IMR-90 (cell line): ENCODE data around the gene CRNN. TPM values are rescaled to one million over a fixed set of nuclear protein-coding genes. Genes with fewer than 3 reads are reported as not detected.

Source experiments
- ATAC-seq: fragments of 200-7000 bp; cut with Tn5 transposase; 2 replicates; pipeline ENCODE4 v1.9.1; 2020; ENCODE audit warnings: low read depth, mild to moderate bottlenecking, moderate library complexity
- BruUV-seq: library from RNA; stranded (reverse); fragments of 400-500 nt; replicated peaks from 2 replicates; lab custom pipeline; 2021; lab: Mats Ljungman, UMichigan
- CTCF ChIA-PET: fragments of 300-600 bp; formaldehyde crosslinking; extraction: SDS; loops from one replicate; lab custom pipeline; 2021; ENCODE audit warnings: antibody characterized with exemption; lab: Yijun Ruan, JAX
- POLR2A ChIA-PET: fragments of 300-600 bp; sonication (Branson Sonifier 250); formaldehyde crosslinking; loops from one replicate; lab custom pipeline; 2022; ENCODE audit warnings: antibody characterized with exemption; ENCODE audit not compliant: unreplicated experiment; lab: Charles Lee
- DNase-seq: peaks from one replicate; pipeline ENCODE4 v3.0.0; 2013
- H2AFZ ChIP-seq: replicated peaks from 2 replicates; pipeline ENCODE3; 2013; ENCODE audit warnings: low read length, mild to moderate bottlenecking; ENCODE audit not compliant: poor library complexity
- H2AK5ac ChIP-seq: 2 replicates; pipeline ENCODE4 v1.6.1; 2013; ENCODE audit warnings: low read depth, low read length, inconsistent platforms
- H2AK9ac ChIP-seq: replicated peaks from 2 replicates; pipeline ENCODE3; 2013; ENCODE audit warnings: mild to moderate bottlenecking, low read depth, low read length, moderate library complexity; ENCODE audit not compliant: poor library complexity
- H2BK120ac ChIP-seq: 2 replicates; pipeline ENCODE4 v1.6.1; 2013; ENCODE audit warnings: low read depth, low read length, inconsistent platforms
- H2BK15ac ChIP-seq: 3 replicates; pipeline ENCODE4 v1.6.1; 2013; ENCODE audit warnings: low read depth, low read length, inconsistent platforms
- H2BK20ac ChIP-seq: 2 replicates; pipeline ENCODE4 v1.6.1; 2013; ENCODE audit warnings: low read depth, mild to moderate bottlenecking, inconsistent platforms, low read length, moderate library complexity
- H2BK5ac ChIP-seq: 2 replicates; pipeline ENCODE4 v1.6.1; 2013; ENCODE audit warnings: mild to moderate bottlenecking, low read depth, low read length, inconsistent platforms; ENCODE audit not compliant: poor library complexity, severe bottlenecking
- H3K14ac ChIP-seq: replicated peaks from 2 replicates; pipeline ENCODE4 v1.6.1; 2013; ENCODE audit warnings: low read depth, low read length, inconsistent platforms
- H3K18ac ChIP-seq: 2 replicates; pipeline ENCODE4 v1.6.1; 2013; ENCODE audit warnings: low read depth, low read length, control low read depth
- H3K23ac ChIP-seq: 2 replicates; pipeline ENCODE4 v1.6.1; 2013; ENCODE audit warnings: low read depth, low read length, inconsistent platforms
- H3K27ac ChIP-seq: 2 replicates; pipeline ENCODE4 v1.5.1; 2013; ENCODE audit warnings: mild to moderate bottlenecking, control low read depth, low read length; ENCODE audit not compliant: insufficient read depth
- H3K27me3 ChIP-seq: 2 replicates; pipeline ENCODE4 v1.6.1; 2013; ENCODE audit warnings: low read length; ENCODE audit not compliant: control insufficient read depth, insufficient read depth
- H3K36me3 ChIP-seq: 2 replicates; pipeline ENCODE4 v1.6.1; 2013; ENCODE audit warnings: low read length, mixed read lengths; ENCODE audit not compliant: control insufficient read depth, insufficient read depth
- H3K4ac ChIP-seq: 2 replicates; pipeline ENCODE4 v1.6.1; 2013; ENCODE audit warnings: low read depth, low read length, inconsistent platforms
- H3K4me1 ChIP-seq: 2 replicates; pipeline ENCODE4 v1.6.1; 2013; ENCODE audit warnings: low read length, mixed read lengths; ENCODE audit not compliant: control insufficient read depth, insufficient read depth
- H3K4me2 ChIP-seq: 2 replicates; pipeline ENCODE4 v1.6.1; 2013; ENCODE audit warnings: low read depth, mild to moderate bottlenecking, control low read depth, low read length, moderate library complexity
- H3K4me3 ChIP-seq: 2 replicates; pipeline ENCODE4 v1.5.1; 2013; ENCODE audit warnings: low read depth, mild to moderate bottlenecking, control low read depth, low read length, moderate library complexity; ENCODE audit not compliant: insufficient read depth
- H3K56ac ChIP-seq: 2 replicates; pipeline ENCODE4 v1.6.1; 2013; ENCODE audit warnings: low read length, inconsistent platforms; ENCODE audit not compliant: insufficient read depth; ENCODE audit errors: extremely low read depth
- H3K79me1 ChIP-seq, 2 experiments: 2 replicates each; pipeline ENCODE4 v1.6.1; 2013; ENCODE audit warnings: low read length in 2 of 2, inconsistent platforms in 1 of 2, low read depth in 1 of 2
- H3K9ac ChIP-seq: 2 replicates; pipeline ENCODE4 v1.6.1; 2013; ENCODE audit warnings: low read depth, low read length, control low read depth
- H3K9me1 ChIP-seq: 2 replicates; pipeline ENCODE4 v1.6.1; 2013; ENCODE audit warnings: low read length, inconsistent platforms; ENCODE audit not compliant: insufficient read depth
- H3K9me3 ChIP-seq: 2 replicates; pipeline ENCODE4 v1.6.1; 2013; ENCODE audit warnings: low read length; ENCODE audit not compliant: control insufficient read depth, insufficient read depth
- H4K20me1 ChIP-seq: 2 replicates; pipeline ENCODE4 v1.6.1; 2013; ENCODE audit warnings: low read length, inconsistent platforms; ENCODE audit not compliant: insufficient read depth
- H4K5ac ChIP-seq: 2 replicates; pipeline ENCODE4 v1.6.1; 2013; ENCODE audit warnings: mild to moderate bottlenecking, low read depth, low read length, control low read depth
- H4K8ac ChIP-seq, 2 experiments: 2 replicates each; pipeline ENCODE4 v1.6.1; 2013; ENCODE audit warnings: low read depth in 2 of 2, low read length in 2 of 2, control low read depth in 1 of 2, inconsistent platforms in 1 of 2
- H4K91ac ChIP-seq: 2 replicates; pipeline ENCODE4 v1.6.1; 2013; ENCODE audit warnings: low read depth, low read length, inconsistent platforms; ENCODE audit not compliant: insufficient read depth
- BHLHE40 ChIP-seq: fragments of 150-350 bp; IDR thresholded peaks from 2 replicates; pipeline ENCODE4 v1.6.1; 2016; ENCODE audit warnings: mild to moderate bottlenecking, low read depth, low read length
- CEBPB ChIP-seq: IDR thresholded peaks from 2 replicates; pipeline ENCODE4 v1.6.1; 2012; ENCODE audit warnings: low read depth, low read length, improper control_type of control experiment
- CHD1 ChIP-seq: IDR thresholded peaks from 2 replicates; pipeline ENCODE4 v1.6.1; 2012; ENCODE audit warnings: low read depth, low read length, improper control_type of control experiment
- FOS ChIP-seq: fragments of 150-350 bp; IDR thresholded peaks from 2 replicates; pipeline ENCODE4 v1.6.1; 2016; ENCODE audit warnings: low read depth, low read length
- MAFK ChIP-seq: IDR thresholded peaks from 2 replicates; pipeline ENCODE4 v1.6.1; 2012; ENCODE audit warnings: low read depth, low read length, improper control_type of control experiment
- MAZ ChIP-seq: IDR thresholded peaks from 2 replicates; pipeline ENCODE4 v1.6.1; 2012; ENCODE audit warnings: low read depth, mild to moderate bottlenecking, low read length, improper control_type of control experiment, moderate library complexity, borderline replicate concordance
- MXI1 ChIP-seq: IDR thresholded peaks from 2 replicates; pipeline ENCODE4 v1.6.1; 2012; ENCODE audit warnings: low read depth, mild to moderate bottlenecking, low read length, moderate library complexity, borderline replicate concordance
- NFE2L2 ChIP-seq: fragments of 150-350 bp; IDR thresholded peaks from 2 replicates; pipeline ENCODE4 v1.6.1; 2016; ENCODE audit warnings: low read depth, mild to moderate bottlenecking, low read length
- POLR2A ChIP-seq: IDR thresholded peaks from 2 replicates; pipeline ENCODE4 v1.6.1; 2012; ENCODE audit warnings: mild to moderate bottlenecking, low read depth, low read length
- RAD21 ChIP-seq: IDR thresholded peaks from 2 replicates; pipeline ENCODE4 v1.6.1; 2012; ENCODE audit warnings: low read length, improper control_type of control experiment
- RCOR1 ChIP-seq: IDR thresholded peaks from 2 replicates; pipeline ENCODE4 v1.6.1; 2012; ENCODE audit warnings: mild to moderate bottlenecking, low read length, improper control_type of control experiment; ENCODE audit not compliant: insufficient replicate concordance
- RFX5 ChIP-seq: IDR thresholded peaks from 2 replicates; pipeline ENCODE4 v1.8.0; 2012; ENCODE audit warnings: low read depth, mild to moderate bottlenecking, low read length, moderate library complexity
- SMC3 ChIP-seq: fragments of 150-350 bp; IDR thresholded peaks from 2 replicates; pipeline ENCODE4 v1.6.1; 2016; ENCODE audit warnings: low read depth, mild to moderate bottlenecking, antibody characterized with exemption, low read length, moderate library complexity
- dilution Hi-C: fragments of 300-500 bp; cut with HindIII; formaldehyde crosslinking; loops from one replicate; pipeline ENCODE4 v1.14.3; 2018; ENCODE audit warnings: low sequenced_read_pairs; ENCODE audit not compliant: unreplicated experiment
- in situ Hi-C: fragments of 300-500 bp; cut with MboI; formaldehyde crosslinking; loops from 3 replicates; pipeline ENCODE4 v1.14.3; 2019; ENCODE audit warnings: low sequenced_read_pairs, inconsistent platforms, mixed read lengths
- intact Hi-C: fragments of 100-400 bp; cut with micrococcal nuclease; formaldehyde crosslinking; loops from 2 replicates; pipeline ENCODE4 v1.10.0; 2022
- polyA plus RNA-seq, 3 experiments: library from polyadenylated mRNA; depleted of rRNA; stranded (reverse); fragments of >200 nt; gene quantifications; 2 replicates each; pipeline ENCODE4 v1.2.3, GENCODE V29; 2012; ENCODE audit warnings: low replicate concordance in 1 of 3
- total RNA-seq: library from RNA; depleted of rRNA; stranded (reverse); fragments of >200 nt; gene quantifications from 2 replicates; pipeline ENCODE4 v1.2.3, GENCODE V29; 2012
- TF ChIP-seq, protein P1 (sequence below): fragments of 150-350 bp; IDR thresholded peaks from 2 replicates; pipeline ENCODE4 v1.6.1; 2017; ENCODE audit warnings: mild to moderate bottlenecking, antibody characterized with exemption, low read length, low read depth
- TF ChIP-seq, protein P2 (sequence below): conservative IDR thresholded peaks from 2 replicates; pipeline ENCODE4 v1.5.1; 2012; ENCODE audit warnings: mild to moderate bottlenecking, low read depth, low read length, improper control_type of control experiment
- TF ChIP-seq, protein P3 (sequence below): fragments of 150-350 bp; IDR thresholded peaks from 2 replicates; pipeline ENCODE4 v1.6.1; 2016; ENCODE audit warnings: low read depth, mild to moderate bottlenecking, low read length, moderate library complexity, borderline replicate concordance

CRNN gene
- total and polyA plus RNA-seq, 2 of the 4 experiments (the other 2 are of a cell fraction) = not detected

DNA sequence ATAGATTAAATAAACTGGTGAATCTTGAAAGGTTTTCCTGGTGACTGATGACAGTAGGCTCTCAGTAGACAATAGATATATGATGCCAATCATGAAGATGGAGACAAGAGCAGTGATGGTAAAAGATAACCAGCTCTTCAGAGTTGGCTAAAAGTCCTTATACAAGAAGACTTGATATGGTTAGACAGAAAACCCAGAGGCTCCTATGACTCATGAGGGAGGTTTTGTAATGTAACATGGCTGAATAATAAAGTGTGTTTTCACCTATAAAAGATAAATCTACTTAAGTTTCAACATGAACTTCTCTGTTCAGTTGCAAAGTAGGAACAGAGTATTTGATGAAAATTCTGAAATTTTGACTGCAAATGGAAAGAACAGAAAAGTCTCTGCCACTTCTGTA, 12.7 kb upstream of the CRNN start:
- Histone ChIP-seq H2BK15ac (no peak overlapping the region), H2BK5ac (no peak overlapping the region), H3K56ac (no peak overlapping the region), H3K36me3 (no peaks in the 10 kb centered on the region), H3K9me3 (no peaks in the 10 kb centered on the region), H4K20me1 (no peaks in the 10 kb centered on the region), H2BK20ac (no peak overlapping the region), H3K4me3 (no peak overlapping the region), H3K4ac (no peak overlapping the region), H2AK9ac (no peak overlapping the region), H3K4me2 (no peak overlapping the region), H4K8ac (no peak overlapping the region), H4K91ac (no peak overlapping the region), H3K18ac (no peak overlapping the region), H3K14ac (no peak overlapping the region), H3K27ac (no peak overlapping the region), H3K23ac (no peak overlapping the region), H4K5ac (no peak overlapping the region), H3K27me3 (no peaks in the 10 kb centered on the region), H2AK5ac (no peak overlapping the region), H3K9me1 (no peaks in the 10 kb centered on the region), H3K4me1 (no peaks in the 10 kb centered on the region), H3K79me1 (no peaks in the 10 kb centered on the region), H3K9ac (no peak overlapping the region), H2AFZ (no peak overlapping the region), H2BK120ac (no peak overlapping the region)
- CTCF ChIA-PET = no interaction called here
- POLR2A ChIA-PET = no interaction called here
- TF ChIP-seq, protein P1, sequence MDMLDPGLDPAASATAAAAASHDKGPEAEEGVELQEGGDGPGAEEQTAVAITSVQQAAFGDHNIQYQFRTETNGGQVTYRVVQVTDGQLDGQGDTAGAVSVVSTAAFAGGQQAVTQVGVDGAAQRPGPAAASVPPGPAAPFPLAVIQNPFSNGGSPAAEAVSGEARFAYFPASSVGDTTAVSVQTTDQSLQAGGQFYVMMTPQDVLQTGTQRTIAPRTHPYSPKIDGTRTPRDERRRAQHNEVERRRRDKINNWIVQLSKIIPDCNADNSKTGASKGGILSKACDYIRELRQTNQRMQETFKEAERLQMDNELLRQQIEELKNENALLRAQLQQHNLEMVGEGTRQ = no peak
- TF ChIP-seq FOS (no peak), CEBPB (no peak), SMC3 (no peak), MAFK (no peak), NFE2L2 (no peak), RCOR1 (no peak), CHD1 (no peak), POLR2A (no peak), MAZ (no peak), RFX5 (no peak), BHLHE40 (no peak), MXI1 (no peak), RAD21 (no peak)
- TF ChIP-seq, protein P2, sequence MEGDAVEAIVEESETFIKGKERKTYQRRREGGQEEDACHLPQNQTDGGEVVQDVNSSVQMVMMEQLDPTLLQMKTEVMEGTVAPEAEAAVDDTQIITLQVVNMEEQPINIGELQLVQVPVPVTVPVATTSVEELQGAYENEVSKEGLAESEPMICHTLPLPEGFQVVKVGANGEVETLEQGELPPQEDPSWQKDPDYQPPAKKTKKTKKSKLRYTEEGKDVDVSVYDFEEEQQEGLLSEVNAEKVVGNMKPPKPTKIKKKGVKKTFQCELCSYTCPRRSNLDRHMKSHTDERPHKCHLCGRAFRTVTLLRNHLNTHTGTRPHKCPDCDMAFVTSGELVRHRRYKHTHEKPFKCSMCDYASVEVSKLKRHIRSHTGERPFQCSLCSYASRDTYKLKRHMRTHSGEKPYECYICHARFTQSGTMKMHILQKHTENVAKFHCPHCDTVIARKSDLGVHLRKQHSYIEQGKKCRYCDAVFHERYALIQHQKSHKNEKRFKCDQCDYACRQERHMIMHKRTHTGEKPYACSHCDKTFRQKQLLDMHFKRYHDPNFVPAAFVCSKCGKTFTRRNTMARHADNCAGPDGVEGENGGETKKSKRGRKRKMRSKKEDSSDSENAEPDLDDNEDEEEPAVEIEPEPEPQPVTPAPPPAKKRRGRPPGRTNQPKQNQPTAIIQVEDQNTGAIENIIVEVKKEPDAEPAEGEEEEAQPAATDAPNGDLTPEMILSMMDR = no peak
- TF ChIP-seq, protein P3, sequence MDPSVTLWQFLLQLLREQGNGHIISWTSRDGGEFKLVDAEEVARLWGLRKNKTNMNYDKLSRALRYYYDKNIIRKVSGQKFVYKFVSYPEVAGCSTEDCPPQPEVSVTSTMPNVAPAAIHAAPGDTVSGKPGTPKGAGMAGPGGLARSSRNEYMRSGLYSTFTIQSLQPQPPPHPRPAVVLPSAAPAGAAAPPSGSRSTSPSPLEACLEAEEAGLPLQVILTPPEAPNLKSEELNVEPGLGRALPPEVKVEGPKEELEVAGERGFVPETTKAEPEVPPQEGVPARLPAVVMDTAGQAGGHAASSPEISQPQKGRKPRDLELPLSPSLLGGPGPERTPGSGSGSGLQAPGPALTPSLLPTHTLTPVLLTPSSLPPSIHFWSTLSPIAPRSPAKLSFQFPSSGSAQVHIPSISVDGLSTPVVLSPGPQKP = no peak
- in situ Hi-C loops (no loop called here), dilution Hi-C loops (no loop called here), intact Hi-C loops (no loop called here)
- no peak for ATAC-seq
- no TSS peak for BruUV-seq
- no peak for DNase-seq
